Transverse colon (tissue), 4 donors: ENCODE measurements around the gene NWD2.

Experiments
- EP300 ChIP-seq: sonication (generic); formaldehyde crosslinking; IDR thresholded peaks from one replicate; pipeline ENCODE4 v1.6.1; 2017; ENCODE audit warnings: antibody characterized with exemption, low read depth
- POLR2A ChIP-seq: fragments of 450-650 bp; IDR thresholded peaks from one replicate; pipeline ENCODE4 v1.6.1; 2016; ENCODE audit warnings: antibody characterized with exemption, mild to moderate bottlenecking, moderate library complexity
- POLR2AphosphoS5 ChIP-seq, 3 donors: sonication (generic); formaldehyde crosslinking; IDR thresholded peaks; one replicate each; pipeline ENCODE4 v1.6.1; 2016; ENCODE audit warnings: antibody characterized with exemption in 3 of 3
- TF ChIP-seq, protein P1 (sequence below), 5 experiments: fragments of 200-600 bp in 3 of 5; fragments of 450-650 bp in 2 of 5; sonication (generic) in 3 of 5; IDR thresholded peaks; 1 replicate in 2 of 5; 2 replicates in 3 of 5; pipeline ENCODE4 v1.5.1; 2016 to 2017; ENCODE audit warnings: antibody characterized with exemption in 5 of 5, inconsistent platforms in 3 of 5, mild to moderate bottlenecking in 2 of 5, moderate library complexity in 1 of 5

DNA sequence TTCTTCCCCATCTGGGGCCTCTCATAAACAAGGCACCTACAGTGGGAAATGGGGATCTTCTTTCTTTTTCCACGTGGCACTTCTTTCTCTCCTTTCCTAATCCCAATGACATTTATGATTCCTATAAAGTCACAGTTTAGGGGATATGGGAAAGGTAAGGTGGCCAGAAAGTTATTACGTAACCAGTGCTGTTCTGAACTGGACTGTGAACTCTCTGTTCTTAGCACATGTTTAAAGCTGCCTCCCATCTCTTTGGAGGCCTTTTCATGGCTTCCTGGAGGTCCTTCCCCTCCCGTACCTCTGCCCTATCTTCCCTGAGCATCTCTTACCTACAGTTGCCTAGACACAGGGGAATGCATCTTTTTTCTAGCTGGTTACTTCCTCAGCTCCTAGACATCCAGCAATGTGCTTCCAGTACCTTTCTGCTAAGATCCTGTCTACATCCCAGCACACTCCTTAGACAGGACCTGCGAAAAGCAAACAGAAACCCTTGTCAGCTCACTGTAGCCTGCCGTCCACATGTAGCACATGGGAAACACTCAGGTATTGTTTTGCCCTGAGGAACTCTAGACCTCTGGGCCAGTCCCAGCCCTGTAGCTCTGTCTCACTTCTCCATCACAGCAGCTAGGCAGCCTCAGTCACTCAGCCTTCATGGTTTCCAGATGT, 195.4 kb downstream of the NWD2 start:
- TF ChIP-seq, protein P1, sequence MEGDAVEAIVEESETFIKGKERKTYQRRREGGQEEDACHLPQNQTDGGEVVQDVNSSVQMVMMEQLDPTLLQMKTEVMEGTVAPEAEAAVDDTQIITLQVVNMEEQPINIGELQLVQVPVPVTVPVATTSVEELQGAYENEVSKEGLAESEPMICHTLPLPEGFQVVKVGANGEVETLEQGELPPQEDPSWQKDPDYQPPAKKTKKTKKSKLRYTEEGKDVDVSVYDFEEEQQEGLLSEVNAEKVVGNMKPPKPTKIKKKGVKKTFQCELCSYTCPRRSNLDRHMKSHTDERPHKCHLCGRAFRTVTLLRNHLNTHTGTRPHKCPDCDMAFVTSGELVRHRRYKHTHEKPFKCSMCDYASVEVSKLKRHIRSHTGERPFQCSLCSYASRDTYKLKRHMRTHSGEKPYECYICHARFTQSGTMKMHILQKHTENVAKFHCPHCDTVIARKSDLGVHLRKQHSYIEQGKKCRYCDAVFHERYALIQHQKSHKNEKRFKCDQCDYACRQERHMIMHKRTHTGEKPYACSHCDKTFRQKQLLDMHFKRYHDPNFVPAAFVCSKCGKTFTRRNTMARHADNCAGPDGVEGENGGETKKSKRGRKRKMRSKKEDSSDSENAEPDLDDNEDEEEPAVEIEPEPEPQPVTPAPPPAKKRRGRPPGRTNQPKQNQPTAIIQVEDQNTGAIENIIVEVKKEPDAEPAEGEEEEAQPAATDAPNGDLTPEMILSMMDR (IDR thresholded peaks at IDR 0.05) = no peak
- no peak for TF ChIP-seq EP300
- TF ChIP-seq POLR2AphosphoS5 (IDR thresholded peaks at IDR 0.05) = no peak
- no peak for TF ChIP-seq POLR2A
